ENCODE results near the gene KNDC1. TPM values are rescaled to one million over a fixed set of nuclear protein-coding genes. Genes with fewer than 3 reads are reported as not detected.

Gene KNDC1
- total and polyA plus RNA-seq, 2 of the 4 experiments (the other 2 are of a cell fraction): 0.18 to 1.1 TPM

GRCh38 chr10:133143546-133143945 lies 16.5 kb upstream of the KNDC1 start:
- Histone ChIP-seq H3K56ac (ENCODE audit: extremely low read depth, insufficient read depth, low read length) (no peak overlapping the region), H2BK120ac (ENCODE audit: low read depth, low read length) (no peak overlapping the region), H3K9ac (ENCODE audit: low read depth, low read length) (no peak overlapping the region), H3K14ac (replicated peaks; ENCODE audit: low read depth, low read length) (no peak overlapping the region), H3K4me3 (ENCODE audit: insufficient read depth, low read depth, low read length) (no peak overlapping the region), H3K27me3 (ENCODE audit: control insufficient read depth, insufficient read depth, low read length) (peaks cover 12% of the 10 kb centered on the region), H4K91ac (ENCODE audit: insufficient read depth, low read depth, low read length) (no peak overlapping the region), H2AK9ac (replicated peaks; ENCODE audit: low read depth, low read length, poor library complexity) (no peak overlapping the region), H3K4me2 (ENCODE audit: low read depth, low read length) (no peak overlapping the region), H2BK5ac (ENCODE audit: low read depth, low read length, poor library complexity, severe bottlenecking) (no peak overlapping the region), H4K5ac (ENCODE audit: low read depth, low read length) (no peak overlapping the region), H2AFZ (replicated peaks; ENCODE audit: low read length, poor library complexity) (no peak overlapping the region), H3K79me1 (ENCODE audit: low read depth in 1 of 2, low read length in 2 of 2) (no peaks in the 10 kb centered on the region), H4K8ac (ENCODE audit: low read depth in 2 of 2, low read length in 2 of 2) (no peak overlapping the region), H2BK20ac (ENCODE audit: low read depth, low read length) (no peak overlapping the region), H4K20me1 (ENCODE audit: insufficient read depth, low read length) (no peaks in the 10 kb centered on the region), H2BK15ac (ENCODE audit: low read depth, low read length) (no peak overlapping the region), H3K36me3 (ENCODE audit: control insufficient read depth, insufficient read depth, low read length) (no peaks in the 10 kb centered on the region), H3K9me3 (ENCODE audit: control insufficient read depth, insufficient read depth, low read length) (peaks cover 2% of the 10 kb centered on the region; the same call in 1 of the 2 replicates), H3K4ac (ENCODE audit: low read depth, low read length) (no peak overlapping the region), H3K27ac (ENCODE audit: insufficient read depth, low read length) (no peak overlapping the region), H3K4me1 (ENCODE audit: control insufficient read depth, insufficient read depth, low read length) (no peaks in the 10 kb centered on the region; the same call in 1 of the 2 replicates), H3K18ac (ENCODE audit: low read depth, low read length) (no peak overlapping the region), H2AK5ac (ENCODE audit: low read depth, low read length) (no peak overlapping the region), H3K23ac (ENCODE audit: low read depth, low read length) (no peak overlapping the region), H3K9me1 (ENCODE audit: insufficient read depth, low read length) (no peaks in the 10 kb centered on the region)
- DNase-seq (no peak), ATAC-seq (ENCODE audit: low read depth) (no peak)
- 56% methylated on average over 3 of the region's 9 CpGs; no CpG with 5 or more reads in 1 of the 2 experiments for WGBS, 2 experiments (ENCODE audit: extremely low coverage in 2 of 2, insufficient read length in 1 of 2)
- ChIA-PET POLR2A (ENCODE audit: unreplicated experiment) (no interaction called here), CTCF (interaction anchor here (1.1 to 1.4 kb wide), 3 partner anchors 14 to 160 kb away, joined by 3 to 4 read pairs (median 4); no protein-coding TSS in a partner anchor)
- dilution Hi-C loops (cut with HindIII; ENCODE audit: low sequenced_read_pairs, unreplicated experiment): no loop called here
- no TSS peak for BruUV-seq (replicated peaks)
- intact Hi-C loops (cut with micrococcal nuclease): no loop called here
- in situ Hi-C loops (cut with MboI; ENCODE audit: low sequenced_read_pairs): loop anchor here (25.0 kb wide), 1 partner anchor 481 kb away; no protein-coding TSS in a partner anchor
- TF ChIP-seq ELK1 (IDR thresholded peaks at IDR 0.05; ENCODE audit: borderline replicate concordance, low read depth, low read length) (no peak), FOS (IDR thresholded peaks at IDR 0.05; ENCODE audit: low read depth, low read length) (no peak), POLR2A (IDR thresholded peaks at IDR 0.05; ENCODE audit: low read depth, low read length) (no peak), RAD21 (IDR thresholded peaks at IDR 0.05; ENCODE audit: low read length) (no peak), MAZ (IDR thresholded peaks at IDR 0.05; ENCODE audit: borderline replicate concordance, low read depth, low read length) (no peak), RCOR1 (IDR thresholded peaks at IDR 0.05; ENCODE audit: insufficient replicate concordance, low read length) (no peak)
